GM12891 (cell line): ENCODE results near the gene PEG3.

ENCODE experiments used
- DNase-seq: peaks from one replicate; pipeline ENCODE4 v3.0.0; 2011; ENCODE audit warnings: low spot score; ENCODE audit not compliant: insufficient read length
- FAIRE-seq: peaks from 2 replicates; lab custom pipeline; 2011; peaks lifted over from hg19 to GRCh38; lab: Jason Lieb, UNC
- PAX5 ChIP-seq: IDR thresholded peaks from 2 replicates; pipeline ENCODE4 v1.6.1; 2011; ENCODE audit warnings: low read length, moderate library complexity, mild to moderate bottlenecking; ENCODE audit not compliant: insufficient read depth, severe bottlenecking
- POLR2A ChIP-seq: IDR thresholded peaks from 2 replicates; pipeline ENCODE4 v1.6.1; 2011; ENCODE audit warnings: low read depth, low read length, control low read depth
- POLR2AphosphoS5 ChIP-seq: IDR thresholded peaks from 2 replicates; pipeline ENCODE4 v1.6.1; 2011; ENCODE audit warnings: low read depth, low read length, control low read depth
- POU2F2 ChIP-seq: IDR thresholded peaks from 2 replicates; pipeline ENCODE4 v1.6.1; 2011; ENCODE audit warnings: low read depth, mild to moderate bottlenecking, control low read depth, low read length, moderate library complexity
- SPI1 ChIP-seq: IDR thresholded peaks from 2 replicates; pipeline ENCODE4 v1.6.1; 2011; ENCODE audit warnings: low read depth, low read length, control low read depth
- TAF1 ChIP-seq: IDR thresholded peaks from 2 replicates; pipeline ENCODE4 v1.6.1; 2011; ENCODE audit warnings: low read depth, low read length, control low read depth

Gene PEG3

GRCh38 chr19:56834564-56835375 is 5.8 kb downstream of the PEG3 start:
- TF ChIP-seq SPI1: no peak
- TF ChIP-seq PAX5: no peak
- no peak for TF ChIP-seq POU2F2
- TF ChIP-seq POLR2AphosphoS5: no peak
- TF ChIP-seq POLR2A: no peak
- TF ChIP-seq TAF1: no peak
- FAIRE-seq (no peak), DNase-seq (no peak)

- TF ChIP-seq PAX5 (no peak), POU2F2 (no peak), POLR2A (no peak), SPI1 (no peak), TAF1 (no peak), POLR2AphosphoS5 (no peak)
- no peak for FAIRE-seq
- DNase-seq: no peak
Measured at GRCh38 chr19:56832352-56832928, 8.1 kb downstream of the PEG3 start.

- FAIRE-seq (no peak), DNase-seq (no peak)
- TF ChIP-seq POU2F2 (no peak), POLR2A (no peak), POLR2AphosphoS5 (no peak), PAX5 (no peak), TAF1 (no peak), SPI1 (no peak)
Measured at GRCh38 chr19:56831255-56831654, 9.3 kb downstream of the PEG3 start.

GRCh38 chr19:56829596-56829995 is 10.9 kb downstream of the PEG3 start:
- no peak for FAIRE-seq
- no peak for TF ChIP-seq PAX5
- TF ChIP-seq SPI1: no peak
- no peak for TF ChIP-seq POLR2AphosphoS5
- TF ChIP-seq POU2F2: no peak
- no peak for TF ChIP-seq TAF1
- no peak for TF ChIP-seq POLR2A
- no peak for DNase-seq

GRCh38 chr19:56827708-56828107 is 12.8 kb downstream of the PEG3 start:
- FAIRE-seq: no peak
- no peak for TF ChIP-seq PAX5
- TF ChIP-seq POU2F2: no peak
- TF ChIP-seq TAF1: no peak
- TF ChIP-seq SPI1: no peak
- no peak for TF ChIP-seq POLR2AphosphoS5
- no peak for TF ChIP-seq POLR2A
- no peak for DNase-seq

GRCh38 chr19:56823956-56824355 is 16.6 kb downstream of the PEG3 start:
- DNase-seq (no peak), FAIRE-seq (no peak)
- TF ChIP-seq SPI1: no peak
- no peak for TF ChIP-seq TAF1
- TF ChIP-seq POLR2A: no peak
- TF ChIP-seq PAX5: no peak
- no peak for TF ChIP-seq POU2F2
- no peak for TF ChIP-seq POLR2AphosphoS5

GRCh38 chr19:56823417-56823816 is 17.1 kb downstream of the PEG3 start:
- TF ChIP-seq SPI1 (no peak), PAX5 (no peak), POLR2A (no peak), POLR2AphosphoS5 (no peak), POU2F2 (no peak), TAF1 (no peak)
- no peak for FAIRE-seq
- no peak for DNase-seq

- no peak for FAIRE-seq
- no peak for TF ChIP-seq PAX5
- TF ChIP-seq POLR2AphosphoS5: no peak
- TF ChIP-seq TAF1: no peak
- TF ChIP-seq SPI1: no peak
- TF ChIP-seq POU2F2: no peak
- DNase-seq: no peak
Measured at GRCh38 chr19:56822755-56823154, 17.8 kb downstream of the PEG3 start.

GRCh38 chr19:56821675-56822074 is 18.9 kb downstream of the PEG3 start:
- FAIRE-seq: no peak
- TF ChIP-seq TAF1 (no peak), SPI1 (no peak)
- DNase-seq: no peak

GRCh38 chr19:56821209-56821608 is 19.3 kb downstream of the PEG3 start:
- DNase-seq (no peak), FAIRE-seq (no peak)
- TF ChIP-seq TAF1 (no peak), POLR2A (no peak), PAX5 (no peak), SPI1 (no peak), POLR2AphosphoS5 (no peak), POU2F2 (no peak)
